GM12878 (cell line): ENCODE results near the gene CWC25. TPM values are rescaled to one million over a fixed set of nuclear protein-coding genes. Genes with fewer than 3 reads are reported as not detected.

Experiments used
- FOXK2 ChIP-seq: fragments of 450-650 bp; IDR thresholded peaks from 2 replicates; pipeline ENCODE4 v1.6.1; 2017; ENCODE audit warnings: mild to moderate bottlenecking, moderate library complexity
- HCFC1 ChIP-seq: fragments of 150-350 bp; IDR thresholded peaks from 2 replicates; pipeline ENCODE4 v1.6.1; 2014; ENCODE audit warnings: low read length
- HDAC2 ChIP-seq: fragments of 200-600 bp; sonication (generic); IDR thresholded peaks from 2 replicates; pipeline ENCODE4 v1.6.1; 2017
- NBN ChIP-seq: fragments of 450-650 bp; IDR thresholded peaks from 2 replicates; pipeline ENCODE4 v1.6.1; 2016
- NFYB ChIP-seq: IDR thresholded peaks from 2 replicates; pipeline ENCODE4 v1.6.1; 2011; ENCODE audit warnings: low read depth, mild to moderate bottlenecking, low read length, improper control_type of control experiment, moderate library complexity; ENCODE audit not compliant: insufficient read depth
- NR2F1 ChIP-seq: fragments of 450-650 bp; conservative IDR thresholded peaks from 2 replicates; pipeline ENCODE4 v1.6.1; 2017; ENCODE audit warnings: mild to moderate bottlenecking
- POLR2A ChIP-seq: IDR thresholded peaks from 2 replicates; pipeline ENCODE4 v1.6.1; 2011; ENCODE audit warnings: low read depth, mild to moderate bottlenecking, low read length
- RAD51 ChIP-seq: fragments of 450-650 bp; IDR thresholded peaks from 2 replicates; pipeline ENCODE4 v1.6.1; 2016; ENCODE audit warnings: moderate library complexity, mild to moderate bottlenecking, inconsistent platforms
- RBBP5 ChIP-seq: fragments of 200-600 bp; sonication (generic); conservative IDR thresholded peaks from 2 replicates; pipeline ENCODE4 v1.6.1; 2016
- RCOR1 ChIP-seq: conservative IDR thresholded peaks from 2 replicates; pipeline ENCODE4 v1.6.1; 2012; ENCODE audit warnings: low read depth, low read length, improper control_type of control experiment
- RELA ChIP-seq: fragments of 450-650 bp; IDR thresholded peaks from 2 replicates; pipeline ENCODE4 v1.8.0; 2014; ENCODE audit warnings: borderline replicate concordance; ENCODE audit not compliant: partially characterized antibody
- SREBF1 ChIP-seq: IDR thresholded peaks from 2 replicates; pipeline ENCODE4 v1.6.1; 2012; ENCODE audit warnings: mild to moderate bottlenecking, low read length
- SREBF2 ChIP-seq: IDR thresholded peaks from 2 replicates; pipeline ENCODE4 v1.6.1; 2012; ENCODE audit warnings: mild to moderate bottlenecking, low read length
- STAT3 ChIP-seq: IDR thresholded peaks from 2 replicates; pipeline ENCODE4 v1.6.1; 2011; ENCODE audit warnings: low read depth, low read length, improper control_type of control experiment
- TAF1 ChIP-seq: IDR thresholded peaks from 2 replicates; pipeline ENCODE4 v1.6.1; 2011; ENCODE audit warnings: mild to moderate bottlenecking, low read depth, low read length, borderline replicate concordance
- TARDBP ChIP-seq: IDR thresholded peaks from 2 replicates; pipeline ENCODE4 v1.6.1; 2016; ENCODE audit warnings: borderline replicate concordance
- TCF3 ChIP-seq: IDR thresholded peaks from 2 replicates; pipeline ENCODE4 v1.6.1; 2012; ENCODE audit warnings: low read depth, mild to moderate bottlenecking, low read length, borderline replicate concordance; ENCODE audit not compliant: insufficient read depth
- TCF7 ChIP-seq: IDR thresholded peaks from 2 replicates; pipeline ENCODE4 v1.6.1; 2014; ENCODE audit warnings: antibody characterized with exemption, borderline replicate concordance
- WRNIP1 ChIP-seq: IDR thresholded peaks from 2 replicates; pipeline ENCODE4 v1.6.1; 2011; ENCODE audit warnings: low read depth, low read length, improper control_type of control experiment, borderline replicate concordance
- ZNF217 ChIP-seq: fragments of 450-650 bp; IDR thresholded peaks from 2 replicates; pipeline ENCODE4 v1.6.1; 2017; ENCODE audit warnings: antibody characterized with exemption, mild to moderate bottlenecking
- ZNF24 ChIP-seq: fragments of 450-650 bp; IDR thresholded peaks from 2 replicates; pipeline ENCODE4 v1.6.1; 2017; ENCODE audit warnings: antibody characterized with exemption, mild to moderate bottlenecking
- ZNF384 ChIP-seq: IDR thresholded peaks from 2 replicates; pipeline ENCODE4 v1.6.1; 2012; ENCODE audit warnings: low read depth, mild to moderate bottlenecking, low read length, improper control_type of control experiment, borderline replicate concordance
- polyA plus RNA-seq, 11 experiments: library from polyadenylated mRNA; depleted of rRNA in 4 of 11; unstranded in 6 of 11; stranded (reverse) in 5 of 11; fragments of >200 nt; fragmentation: Nextera tagmentation in 4 of 11; fragmentation: Illumina TruSeq in 1 of 11; extraction: Ambion mirVana in 4 of 11; extraction: Trizol in 1 of 11; gene quantifications; 1 replicate in 1 of 11; 2 replicates in 10 of 11; pipeline versions ENCODE4 v1.2.1 to v1.2.3, GENCODE V29; 2011 to 2016; ENCODE audit warnings: inconsistent platforms in 2 of 11, missing spikeins in 2 of 11, low read depth in 1 of 11
- total RNA-seq, 4 experiments: library from RNA; depleted of rRNA in 3 of 4; stranded (reverse); fragments of >200 nt in 3 of 4; fragmentation: Illumina TruSeq in 1 of 4; extraction: Trizol in 1 of 4; gene quantifications; 2 replicates each; pipeline versions ENCODE4 v1.2.1 to v1.2.3, GENCODE V29; 2013 to 2021
- TF ChIP-seq, protein P1 (sequence below): IDR thresholded peaks from 2 replicates; pipeline ENCODE4 v1.6.1; 2012; ENCODE audit warnings: improper control_type of control experiment, low read depth, low read length; ENCODE audit not compliant: insufficient replicate concordance
- TF ChIP-seq, protein P2 (sequence below): IDR thresholded peaks from 2 replicates; pipeline ENCODE4 v1.6.1; 2011; ENCODE audit warnings: mild to moderate bottlenecking, low read depth, low read length, moderate library complexity; ENCODE audit not compliant: insufficient replicate concordance
- TF ChIP-seq, protein P3 (sequence below): IDR thresholded peaks from 2 replicates; pipeline ENCODE4 v1.6.1; 2011; ENCODE audit warnings: low read depth, mild to moderate bottlenecking, low read length, moderate library complexity, borderline replicate concordance; ENCODE audit errors: extremely low read depth
- TF ChIP-seq, protein P4 (sequence below): fragments of 450-650 bp; conservative IDR thresholded peaks from 2 replicates; pipeline ENCODE4 v1.6.1; 2017; ENCODE audit warnings: mild to moderate bottlenecking, moderate library complexity

Gene CWC25
- total and polyA plus RNA-seq, 10 of the 15 experiments (the other 5 are each of a cell fraction or from before 2014, with no cell fraction given), result 14.7 to 29.7 (median 22.9) TPM

DNA sequence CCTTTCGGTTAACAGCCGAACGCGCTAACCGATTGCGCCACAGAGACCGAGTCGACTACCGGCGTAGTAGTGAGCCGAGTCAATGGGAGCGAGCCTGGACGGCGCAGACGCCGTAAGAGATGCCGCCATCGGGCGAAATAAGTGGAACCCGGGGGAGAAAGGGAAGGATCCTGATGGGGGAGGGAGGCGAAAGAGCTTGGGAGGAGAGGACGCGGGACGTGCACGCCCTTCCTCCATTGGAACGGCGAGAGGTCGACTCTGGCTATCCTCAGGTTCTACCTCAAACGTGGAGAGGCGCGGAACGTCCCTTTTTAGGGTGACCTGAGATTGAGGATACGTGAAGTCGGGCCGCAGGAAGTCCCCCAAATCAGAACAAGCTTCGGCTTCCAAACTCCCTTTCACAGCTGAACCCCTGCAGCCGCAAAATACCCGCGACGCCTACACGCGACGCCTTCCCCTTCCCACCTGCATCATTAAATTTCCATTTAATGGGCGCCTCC lies 73.3 kb downstream of the CWC25 start (continued):
- TF ChIP-seq, protein P1, sequence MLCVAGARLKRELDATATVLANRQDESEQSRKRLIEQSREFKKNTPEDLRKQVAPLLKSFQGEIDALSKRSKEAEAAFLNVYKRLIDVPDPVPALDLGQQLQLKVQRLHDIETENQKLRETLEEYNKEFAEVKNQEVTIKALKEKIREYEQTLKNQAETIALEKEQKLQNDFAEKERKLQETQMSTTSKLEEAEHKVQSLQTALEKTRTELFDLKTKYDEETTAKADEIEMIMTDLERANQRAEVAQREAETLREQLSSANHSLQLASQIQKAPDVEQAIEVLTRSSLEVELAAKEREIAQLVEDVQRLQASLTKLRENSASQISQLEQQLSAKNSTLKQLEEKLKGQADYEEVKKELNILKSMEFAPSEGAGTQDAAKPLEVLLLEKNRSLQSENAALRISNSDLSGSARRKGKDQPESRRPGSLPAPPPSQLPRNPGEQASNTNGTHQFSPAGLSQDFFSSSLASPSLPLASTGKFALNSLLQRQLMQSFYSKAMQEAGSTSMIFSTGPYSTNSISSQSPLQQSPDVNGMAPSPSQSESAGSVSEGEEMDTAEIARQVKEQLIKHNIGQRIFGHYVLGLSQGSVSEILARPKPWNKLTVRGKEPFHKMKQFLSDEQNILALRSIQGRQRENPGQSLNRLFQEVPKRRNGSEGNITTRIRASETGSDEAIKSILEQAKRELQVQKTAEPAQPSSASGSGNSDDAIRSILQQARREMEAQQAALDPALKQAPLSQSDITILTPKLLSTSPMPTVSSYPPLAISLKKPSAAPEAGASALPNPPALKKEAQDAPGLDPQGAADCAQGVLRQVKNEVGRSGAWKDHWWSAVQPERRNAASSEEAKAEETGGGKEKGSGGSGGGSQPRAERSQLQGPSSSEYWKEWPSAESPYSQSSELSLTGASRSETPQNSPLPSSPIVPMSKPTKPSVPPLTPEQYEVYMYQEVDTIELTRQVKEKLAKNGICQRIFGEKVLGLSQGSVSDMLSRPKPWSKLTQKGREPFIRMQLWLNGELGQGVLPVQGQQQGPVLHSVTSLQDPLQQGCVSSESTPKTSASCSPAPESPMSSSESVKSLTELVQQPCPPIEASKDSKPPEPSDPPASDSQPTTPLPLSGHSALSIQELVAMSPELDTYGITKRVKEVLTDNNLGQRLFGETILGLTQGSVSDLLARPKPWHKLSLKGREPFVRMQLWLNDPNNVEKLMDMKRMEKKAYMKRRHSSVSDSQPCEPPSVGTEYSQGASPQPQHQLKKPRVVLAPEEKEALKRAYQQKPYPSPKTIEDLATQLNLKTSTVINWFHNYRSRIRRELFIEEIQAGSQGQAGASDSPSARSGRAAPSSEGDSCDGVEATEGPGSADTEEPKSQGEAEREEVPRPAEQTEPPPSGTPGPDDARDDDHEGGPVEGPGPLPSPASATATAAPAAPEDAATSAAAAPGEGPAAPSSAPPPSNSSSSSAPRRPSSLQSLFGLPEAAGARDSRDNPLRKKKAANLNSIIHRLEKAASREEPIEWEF, result no peak
- TF ChIP-seq ZNF217 (peak; percentile 70; the same call in 1 of the 2 replicates), ZNF24 (peak; percentile 98), WRNIP1 (no peak), RELA (peak; percentile 52), SREBF2 (peak; percentile 97), TCF7 (no peak), FOXK2 (no peak), RAD51 (no peak), POLR2A (no peak), STAT3 (no peak), TARDBP (peak; percentile 99), TAF1 (no peak), HCFC1 (peak; percentile 27; the same call in 1 of the 2 replicates), NBN (peak; percentile 79; the same call in 1 of the 2 replicates), NR2F1 (0 out of 2 replicates have a peak, but pooled peaks have one; percentile 45), RCOR1 (no peak), RBBP5 (no peak), ZNF384 (no peak), NFYB (no peak), HDAC2 (no peak), SREBF1 (no peak), TCF3 (no peak)
- TF ChIP-seq, protein P2, sequence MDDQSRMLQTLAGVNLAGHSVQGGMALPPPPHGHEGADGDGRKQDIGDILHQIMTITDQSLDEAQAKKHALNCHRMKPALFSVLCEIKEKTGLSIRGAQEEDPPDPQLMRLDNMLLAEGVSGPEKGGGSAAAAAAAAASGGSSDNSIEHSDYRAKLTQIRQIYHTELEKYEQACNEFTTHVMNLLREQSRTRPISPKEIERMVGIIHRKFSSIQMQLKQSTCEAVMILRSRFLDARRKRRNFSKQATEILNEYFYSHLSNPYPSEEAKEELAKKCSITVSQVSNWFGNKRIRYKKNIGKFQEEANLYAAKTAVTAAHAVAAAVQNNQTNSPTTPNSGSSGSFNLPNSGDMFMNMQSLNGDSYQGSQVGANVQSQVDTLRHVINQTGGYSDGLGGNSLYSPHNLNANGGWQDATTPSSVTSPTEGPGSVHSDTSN, result no peak
- TF ChIP-seq, protein P3, sequence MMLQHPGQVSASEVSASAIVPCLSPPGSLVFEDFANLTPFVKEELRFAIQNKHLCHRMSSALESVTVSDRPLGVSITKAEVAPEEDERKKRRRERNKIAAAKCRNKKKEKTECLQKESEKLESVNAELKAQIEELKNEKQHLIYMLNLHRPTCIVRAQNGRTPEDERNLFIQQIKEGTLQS, result no peak
- TF ChIP-seq, protein P4, sequence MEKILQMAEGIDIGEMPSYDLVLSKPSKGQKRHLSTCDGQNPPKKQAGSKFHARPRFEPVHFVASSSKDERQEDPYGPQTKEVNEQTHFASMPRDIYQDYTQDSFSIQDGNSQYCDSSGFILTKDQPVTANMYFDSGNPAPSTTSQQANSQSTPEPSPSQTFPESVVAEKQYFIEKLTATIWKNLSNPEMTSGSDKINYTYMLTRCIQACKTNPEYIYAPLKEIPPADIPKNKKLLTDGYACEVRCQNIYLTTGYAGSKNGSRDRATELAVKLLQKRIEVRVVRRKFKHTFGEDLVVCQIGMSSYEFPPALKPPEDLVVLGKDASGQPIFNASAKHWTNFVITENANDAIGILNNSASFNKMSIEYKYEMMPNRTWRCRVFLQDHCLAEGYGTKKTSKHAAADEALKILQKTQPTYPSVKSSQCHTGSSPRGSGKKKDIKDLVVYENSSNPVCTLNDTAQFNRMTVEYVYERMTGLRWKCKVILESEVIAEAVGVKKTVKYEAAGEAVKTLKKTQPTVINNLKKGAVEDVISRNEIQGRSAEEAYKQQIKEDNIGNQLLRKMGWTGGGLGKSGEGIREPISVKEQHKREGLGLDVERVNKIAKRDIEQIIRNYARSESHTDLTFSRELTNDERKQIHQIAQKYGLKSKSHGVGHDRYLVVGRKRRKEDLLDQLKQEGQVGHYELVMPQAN, result peak; percentile 77; the same call in 1 of the 2 replicates
